ENCODE measurements around the gene ARHGAP20. TPM values are rescaled to one million over a fixed set of nuclear protein-coding genes. Genes with fewer than 3 reads are reported as not detected.
A peak's percentile ranks its signal among the peaks of the same experiment; 100 is the strongest.

Gene ARHGAP20
- total RNA-seq, 2 donors from 2014 or later: 0.05 TPM; not detected in 1

DNA sequence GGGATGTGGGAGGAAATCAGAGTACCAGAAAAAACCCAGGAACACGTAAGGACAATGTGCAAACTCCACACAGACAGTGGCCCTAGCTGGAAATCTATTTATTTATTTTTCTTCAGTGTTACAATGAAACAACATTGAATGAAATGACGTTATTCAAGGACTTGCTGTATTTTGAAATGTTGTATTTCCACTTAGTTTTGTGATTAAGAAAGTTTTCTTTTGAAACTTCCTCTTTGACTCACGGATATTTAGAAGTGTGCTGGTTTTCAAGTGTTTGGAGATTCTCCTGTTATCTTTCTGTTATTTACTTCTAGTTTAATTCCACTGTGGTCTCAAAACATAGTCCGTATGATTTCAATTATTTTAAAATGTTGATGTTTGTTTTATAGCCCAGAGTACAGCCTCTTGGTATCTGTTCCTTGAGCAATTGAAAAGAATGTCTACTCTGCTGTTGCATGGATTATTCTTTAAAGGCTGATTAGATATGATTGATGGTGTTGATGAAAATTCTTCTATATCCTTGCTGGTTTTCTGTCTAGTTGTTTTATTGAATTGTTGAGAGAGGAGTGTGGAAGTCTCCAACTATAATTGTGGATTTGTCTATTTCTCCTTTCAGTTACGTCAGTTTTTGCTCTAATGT, 141.0 kb downstream of the ARHGAP20 start:
- H3K4me3 Mint-ChIP-seq: no peak overlapping the region
- ATAC-seq (no peak), DNase-seq (ENCODE audit: low spot score) (no peak)
- H3K27me3 Mint-ChIP-seq: peaks cover 3 to 11% of the 10 kb centered on the region in 2 donors
- H3K4me1 Mint-ChIP-seq (ENCODE audit: low read depth in 2 of 2): no peaks in the 10 kb centered on the region
- no peaks in the 10 kb centered on the region for H3K36me3 Mint-ChIP-seq
- H3K9me3 Mint-ChIP-seq: no peaks in the 10 kb centered on the region
- H3K27ac Mint-ChIP-seq: no peak overlapping the region

DNA sequence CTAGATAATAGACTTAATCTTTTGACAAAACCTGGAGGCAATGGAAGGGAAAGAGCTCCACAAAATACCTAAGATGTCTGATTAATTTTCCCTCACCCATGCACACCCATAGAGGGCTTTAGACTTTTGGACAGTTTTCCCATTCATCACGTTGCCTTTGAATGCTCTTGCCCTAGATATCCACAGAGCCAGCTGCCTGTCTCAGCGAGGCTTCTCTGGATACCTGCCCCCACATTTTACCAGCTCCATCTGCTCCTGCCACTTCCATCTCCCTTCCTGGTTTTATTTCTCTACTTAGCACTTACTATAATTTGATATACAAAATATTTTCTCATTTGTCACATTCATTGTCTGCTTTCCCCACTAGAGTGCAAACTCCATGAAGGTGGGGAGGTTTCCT, 145.7 kb downstream of the ARHGAP20 start:
- Mint-ChIP-seq H3K27ac (no peak overlapping the region), H3K4me1 (ENCODE audit: low read depth in 2 of 2) (no peaks in the 10 kb centered on the region), H3K9me3 (no peaks in the 10 kb centered on the region), H3K4me3 (no peak overlapping the region), H3K27me3 (peaks cover 0 to 11% of the 10 kb centered on the region in 2 donors), H3K36me3 (no peaks in the 10 kb centered on the region)
- DNase-seq (ENCODE audit: low spot score) (no peak), ATAC-seq (no peak)

DNA sequence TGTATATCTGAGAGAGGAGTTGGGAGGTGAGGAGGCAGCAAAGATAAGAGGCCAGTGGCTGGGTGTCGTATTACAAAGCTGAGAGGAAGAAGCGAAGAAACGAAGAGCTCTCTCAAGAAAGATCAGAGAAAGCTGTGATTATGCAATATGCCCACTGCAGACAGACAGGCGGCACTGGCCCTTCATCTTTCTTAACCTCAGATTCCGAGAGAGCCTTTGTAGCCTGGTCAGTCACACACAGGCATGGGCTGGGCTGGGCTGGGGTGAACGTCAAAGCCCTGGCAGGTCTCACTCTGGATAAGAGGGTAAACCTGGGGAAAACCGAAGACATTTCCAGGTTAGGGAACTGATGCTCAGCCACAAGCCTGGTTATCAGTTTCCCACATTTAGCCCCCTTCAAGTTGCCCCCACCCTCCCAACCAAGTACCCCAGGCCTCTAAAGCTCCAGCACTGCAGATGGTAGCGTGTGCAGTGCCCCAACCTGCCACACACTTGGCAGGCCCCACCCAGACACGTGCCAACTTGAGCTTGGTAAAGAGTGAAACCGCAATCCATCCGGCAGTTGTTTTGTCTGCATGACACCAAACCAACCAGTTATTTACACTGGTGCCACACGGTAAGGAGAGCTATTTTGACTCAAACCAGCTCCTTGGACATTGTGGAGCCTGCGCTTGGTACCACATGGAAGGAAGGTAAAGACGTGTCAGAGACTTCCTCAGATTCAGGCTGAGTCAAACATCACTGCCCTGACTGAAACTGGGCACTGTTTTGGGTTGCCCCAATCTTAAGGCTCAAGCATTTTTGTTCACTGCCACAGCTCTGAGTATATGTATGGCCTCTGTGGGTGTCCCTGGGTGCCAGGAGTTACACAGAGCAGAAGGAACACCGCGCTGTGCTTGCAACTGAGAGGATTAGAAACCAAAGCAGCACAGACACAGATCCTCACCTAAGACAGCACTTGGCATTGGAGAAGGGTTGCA, 146.6 kb downstream of the ARHGAP20 start:
- Mint-ChIP-seq H3K4me3 (no peak overlapping the region), H3K36me3 (no peaks in the 10 kb centered on the region), H3K27ac (no peak overlapping the region), H3K9me3 (no peaks in the 10 kb centered on the region), H3K4me1 (ENCODE audit: low read depth in 2 of 2) (no peaks in the 10 kb centered on the region), H3K27me3 (peaks cover 0 to 14% of the 10 kb centered on the region in 2 donors)
- DNase-seq (ENCODE audit: low spot score): no peak
- ATAC-seq: peak; percentile 42 to 53

DNA sequence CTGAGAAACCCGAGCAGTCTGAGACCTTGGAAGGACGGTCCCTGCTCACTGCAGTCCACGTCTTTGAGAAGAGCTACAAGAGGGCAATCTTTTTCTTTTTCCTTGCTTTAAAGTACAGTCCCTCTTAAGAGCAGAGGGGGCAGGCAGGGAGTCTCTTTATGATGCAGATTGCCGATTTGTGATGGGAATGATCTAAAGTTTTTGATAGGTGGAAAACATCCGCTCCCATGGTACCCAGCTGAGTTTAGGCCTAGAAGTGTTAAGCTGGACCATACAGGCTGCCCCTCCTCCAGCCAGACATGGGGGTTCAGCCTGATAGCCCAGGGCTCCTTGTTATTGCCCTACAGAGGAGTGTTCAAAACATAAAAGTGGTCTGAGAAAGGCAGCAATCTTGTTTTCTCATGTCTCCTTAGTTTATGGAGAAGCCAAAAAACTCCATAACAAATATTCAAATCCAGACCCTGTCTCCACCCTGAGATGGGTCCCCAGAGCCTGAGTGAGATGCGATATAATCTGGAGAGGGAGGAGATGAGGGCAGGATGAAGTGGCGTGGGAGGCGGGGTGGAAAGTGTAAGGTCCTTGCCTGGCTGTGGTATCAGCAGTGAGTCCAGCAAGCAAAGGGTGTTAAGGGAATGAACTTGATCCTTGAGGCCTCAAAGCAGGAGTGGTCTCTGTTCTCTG, 147.4 kb downstream of the ARHGAP20 start:
- H3K27me3 Mint-ChIP-seq: peaks cover 0 to 14% of the 10 kb centered on the region in 2 donors
- no peak overlapping the region for H3K27ac Mint-ChIP-seq
- no peaks in the 10 kb centered on the region for H3K9me3 Mint-ChIP-seq
- ATAC-seq (no peak), DNase-seq (ENCODE audit: low spot score) (no peak)
- no peaks in the 10 kb centered on the region for H3K4me1 Mint-ChIP-seq (ENCODE audit: low read depth in 2 of 2)
- H3K36me3 Mint-ChIP-seq: no peaks in the 10 kb centered on the region
- H3K4me3 Mint-ChIP-seq: no peak overlapping the region

DNA sequence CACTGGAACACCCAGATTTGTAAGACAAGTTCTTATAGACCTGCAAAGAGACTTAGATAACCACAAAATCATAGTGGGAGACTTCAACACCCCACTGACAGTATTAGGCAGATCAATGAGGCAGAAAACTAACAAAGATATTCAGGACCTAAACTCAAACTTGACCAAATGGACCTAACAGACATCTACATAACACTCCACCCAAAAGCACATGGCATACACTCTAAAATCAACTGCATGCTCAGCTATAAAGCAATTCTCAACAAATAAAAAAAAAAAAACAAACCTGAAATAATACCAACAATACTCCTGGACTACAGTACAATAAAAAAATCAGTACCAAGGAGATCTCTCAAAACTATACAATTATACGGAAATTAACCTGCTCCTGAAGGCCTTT, 167.5 kb downstream of the ARHGAP20 start:
- no peak for ATAC-seq
- no peak for DNase-seq (ENCODE audit: low spot score)
- H3K4me3 Mint-ChIP-seq: no peak overlapping the region
- peaks cover 13% of the 10 kb centered on the region for H3K9me3 Mint-ChIP-seq
- H3K27ac Mint-ChIP-seq: no peak overlapping the region
- no peaks in the 10 kb centered on the region for H3K4me1 Mint-ChIP-seq (ENCODE audit: low read depth in 2 of 2)
- H3K27me3 Mint-ChIP-seq: no peaks in the 10 kb centered on the region
- H3K36me3 Mint-ChIP-seq: peaks cover 5% of the 10 kb centered on the region

DNA sequence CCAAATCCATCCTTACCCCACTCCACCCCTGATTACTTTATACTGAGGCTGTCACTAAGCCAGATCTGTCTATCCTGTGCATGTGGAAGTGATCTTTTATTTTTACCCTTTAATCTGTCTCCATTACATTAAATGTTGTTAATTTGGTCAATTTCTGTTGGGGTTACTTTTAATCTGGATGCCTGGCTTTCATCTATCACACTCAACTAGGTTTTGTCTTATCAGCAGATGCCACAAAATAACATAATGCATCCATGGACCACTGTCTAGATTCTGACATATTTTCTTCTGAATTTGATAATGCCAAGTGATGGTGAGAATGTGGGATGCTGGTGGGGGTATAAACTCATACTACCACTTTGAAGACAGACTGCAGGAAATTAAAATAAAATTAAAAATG, 174.1 kb downstream of the ARHGAP20 start:
- H3K27ac Mint-ChIP-seq: no peak overlapping the region
- peaks cover 3 to 4% of the 10 kb centered on the region in 2 donors for H3K4me1 Mint-ChIP-seq (ENCODE audit: low read depth in 2 of 2)
- DNase-seq (ENCODE audit: low spot score): no peak
- H3K4me3 Mint-ChIP-seq: no peak overlapping the region
- no peak for ATAC-seq
- H3K36me3 Mint-ChIP-seq: peaks cover under 1% of the 10 kb centered on the region
- H3K9me3 Mint-ChIP-seq: peaks cover 3% of the 10 kb centered on the region
- H3K27me3 Mint-ChIP-seq: no peaks in the 10 kb centered on the region

DNA sequence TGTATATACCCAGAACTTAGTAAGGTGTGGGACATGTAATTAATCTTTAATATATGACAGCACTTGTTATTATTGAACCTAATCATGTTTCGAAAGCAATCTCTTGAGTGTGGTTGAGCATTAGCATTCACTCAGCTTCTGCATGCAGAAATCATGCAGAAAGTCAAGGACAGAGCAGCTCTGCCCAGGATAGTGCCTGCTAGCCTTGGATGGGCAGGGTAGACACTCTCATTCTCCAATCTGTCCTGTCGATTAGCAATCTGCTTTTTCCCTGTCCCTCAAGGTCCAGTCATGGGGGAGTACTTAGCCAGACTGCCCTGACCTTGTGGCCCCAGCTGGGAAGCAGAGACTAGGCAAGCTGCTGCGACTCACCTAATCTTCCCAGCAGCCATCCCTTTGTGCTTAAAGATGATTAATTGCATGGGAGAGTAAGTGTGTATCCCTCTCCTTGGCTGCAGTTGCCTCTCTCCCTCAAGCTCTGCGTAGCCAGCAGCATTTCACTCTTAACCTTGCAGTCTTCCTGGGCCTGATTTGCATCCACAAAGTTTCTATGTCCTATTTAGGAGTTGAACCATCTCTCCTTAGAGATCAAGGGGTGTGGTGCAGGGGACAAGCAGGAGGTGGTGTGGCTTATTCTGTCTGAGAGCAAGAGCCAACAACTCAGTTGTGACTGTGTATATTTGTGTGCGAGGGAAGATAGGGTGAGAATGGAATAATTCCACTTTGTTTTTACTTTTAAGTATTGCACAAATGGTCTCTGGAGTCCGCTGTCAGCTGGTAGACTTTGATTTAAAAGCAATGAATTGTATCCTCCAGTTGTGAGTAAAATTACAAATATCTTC, 181.1 kb downstream of the ARHGAP20 start:
- Mint-ChIP-seq H3K27me3 (no peaks in the 10 kb centered on the region), H3K36me3 (peaks cover 14% of the 10 kb centered on the region), H3K27ac (no peak overlapping the region), H3K9me3 (peaks cover 9% of the 10 kb centered on the region), H3K4me1 (ENCODE audit: low read depth in 2 of 2) (peaks cover 10 to 17% of the 10 kb centered on the region in 2 donors), H3K4me3 (no peak overlapping the region)
- DNase-seq (ENCODE audit: low spot score): no peak
- ATAC-seq: no peak

DNA sequence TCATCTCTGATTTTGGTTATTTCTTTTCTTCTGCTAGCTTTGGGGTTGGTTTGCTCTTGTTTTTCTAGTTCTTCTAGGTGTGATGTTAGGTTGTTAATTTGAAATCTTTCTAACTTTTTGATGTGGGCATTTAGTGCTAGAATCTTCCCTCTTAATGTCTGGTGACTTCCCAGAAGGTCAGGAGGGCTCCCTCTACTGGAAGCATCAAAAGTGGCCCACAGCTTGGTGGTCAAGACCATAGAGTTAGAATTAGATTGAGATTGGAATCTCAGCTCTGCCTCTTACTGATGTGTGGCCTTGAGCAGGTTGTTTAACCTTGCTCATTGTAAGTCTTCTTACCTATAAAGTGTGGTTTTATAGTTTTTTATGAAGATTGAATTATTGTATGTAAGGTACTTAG, 183.2 kb downstream of the ARHGAP20 start:
- Mint-ChIP-seq H3K4me3 (no peak overlapping the region), H3K27me3 (no peaks in the 10 kb centered on the region), H3K9me3 (peaks cover 6% of the 10 kb centered on the region), H3K36me3 (peaks cover 14% of the 10 kb centered on the region), H3K27ac (no peak overlapping the region), H3K4me1 (ENCODE audit: low read depth in 2 of 2) (peaks cover 14 to 22% of the 10 kb centered on the region in 2 donors)
- DNase-seq (ENCODE audit: low spot score): no peak
- no peak for ATAC-seq

DNA sequence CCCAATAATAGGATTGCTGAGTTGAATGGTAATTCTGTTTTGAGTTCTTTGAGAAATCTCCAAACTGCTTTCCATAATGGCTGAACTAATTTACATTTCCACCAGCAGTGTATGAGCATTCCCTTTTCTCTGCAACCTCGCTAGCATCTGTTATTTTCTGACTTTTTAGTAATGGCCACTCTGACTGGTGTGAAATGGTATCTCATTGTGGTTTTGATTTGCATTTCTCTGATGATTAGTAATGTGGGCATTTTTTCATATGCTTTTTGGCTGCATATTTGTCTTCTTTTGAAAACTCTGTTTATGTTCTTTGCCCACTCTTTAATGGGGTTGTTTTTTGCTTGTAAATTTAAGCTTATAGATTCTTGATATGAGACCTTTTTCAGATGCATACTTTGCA, 185.1 kb downstream of the ARHGAP20 start:
- no peaks in the 10 kb centered on the region for H3K27me3 Mint-ChIP-seq
- DNase-seq (ENCODE audit: low spot score): no peak
- H3K4me1 Mint-ChIP-seq (ENCODE audit: low read depth in 2 of 2): peaks cover 23 to 33% of the 10 kb centered on the region in 2 donors
- no peak for ATAC-seq
- peaks cover 14% of the 10 kb centered on the region for H3K36me3 Mint-ChIP-seq
- no peak overlapping the region for H3K4me3 Mint-ChIP-seq
- H3K27ac Mint-ChIP-seq: no peak overlapping the region
- peaks cover 9% of the 10 kb centered on the region for H3K9me3 Mint-ChIP-seq

Data from natural killer cell treated with Interleukin-12 subunit alpha and Interleukin-12 subunit beta and Interleukin-15 and Interleukin-18, amount 100 ng/mL, for 72 hours (primary cell).